H1 (cell line): Measurements from ENCODE around the gene CNPY4. TPM values are rescaled to one million over a fixed set of nuclear protein-coding genes. Genes with fewer than 3 reads are reported as not detected.
A peak's percentile ranks its signal among the peaks of the same experiment; 100 is the strongest.

ENCODE experiments used
- microRNA counts: library from miRNA; unstranded; fragments of <30 nt; microRNA quantifications from one replicate; lab custom pipeline; 2015
- microRNA-seq, 2 experiments: library from miRNA; unstranded; fragments of <30 nt; microRNA quantifications; one replicate each; pipeline versions ENCODE4 to v1.2.0, GENCODE V29; 2016 to 2020; ENCODE audit warnings: borderline microRNAs expressed in 2 of 2, borderline number of aligned reads in 2 of 2, borderline replicate concordance in 1 of 2
- polyA plus RNA-seq, 7 experiments: library from polyadenylated mRNA; depleted of rRNA in 3 of 7; stranded (reverse) in 5 of 7; unstranded in 2 of 7; fragments of >200 nt in 5 of 7; fragments of 200-250 nt in 2 of 7; gene quantifications; 1 replicate in 5 of 7; 2 replicates in 1 of 7; 4 replicates in 1 of 7; pipeline versions ENCODE4 v1.2.1 to v1.2.3, GENCODE V29; 2011 to 2013; ENCODE audit warnings: missing spikeins in 2 of 7, mixed read lengths in 2 of 7
- small RNA-seq: library from polyadenylated mRNA; stranded (forward); fragments of <200 nt; extraction: miRNeasy Mini kit (QIAGEN cat#:217004); gene quantifications from one replicate; pipeline ENCODE3, GENCODE V24; 2013; ENCODE audit not compliant: insufficient read depth
- total RNA-seq: library from RNA; stranded (reverse); fragmentation: NEBNext Ultra II Directional; extraction: Animal tissue kit (Norgen Biotek cat#: 25700); gene quantifications from 2 replicates; pipeline ENCODE4 v1.2.1, GENCODE V29; 2021

The CNPY4 gene
- total and polyA plus RNA-seq, 2 of the 8 experiments (the other 6 are each of a cell fraction or from before 2014, with no cell fraction given) = 10.2 to 15.3 TPM

MicroRNA genes within 50 kb of the gene (microRNA counts, 767-probe panel; counts per million panel counts)
- microRNA hsa-miR-106b-5p (lab: Ali Mortazavi, UCI) = 5,722 counts per million, percentile 95 among the panel's probes with 10 or more counts
- microRNA hsa-miR-25-3p (lab: Ali Mortazavi, UCI) = 10,234 counts per million, percentile 98 among the panel's probes with 10 or more counts
- microRNA hsa-miR-93-5p (lab: Ali Mortazavi, UCI) = 10,507 counts per million, percentile 99 among the panel's probes with 10 or more counts

Small RNAs within 50 kb of the gene (microRNA-seq; reads per million reads assigned to microRNA genes)
- gene MIR106B = 1,350 to 2,598 reads per million in 2 experiments
- 137 to 262 reads per million in 2 experiments for gene MIR25
- 0 reads per million in 2 experiments for gene MIR4658
- gene MIR93 = 2,696 to 3,899 reads per million in 2 experiments

Small RNAs within 50 kb of the gene (small RNA-seq; reads per million reads assigned to genes)
- 2,487 reads per million, percentile 100 among the genes with 10 or more reads in this experiment for gene MIR106B
- 40,370 reads per million, percentile 100 among the genes with 10 or more reads in this experiment for gene MIR25
- 12,692 reads per million, percentile 100 among the genes with 10 or more reads in this experiment for gene MIR93

Other genes with a start within 250 kb of the CNPY4 start
- not detected in 2 replicates for gene OR2AE1, start 242.6 kb upstream of the CNPY4 start, total RNA-seq
- gene OR2AE1, start 242.6 kb upstream of the CNPY4 start, polyA plus RNA-seq (2011; rRNA removed) = not detected in 2 replicates
- gene TRIM4, start 200.1 kb upstream of the CNPY4 start, total RNA-seq = 6.6 and 7.3 TPM in 2 replicates
- gene TRIM4, start 200.1 kb upstream of the CNPY4 start, polyA plus RNA-seq (2011; rRNA removed) = 0.02 and 0.03 TPM in 2 replicates
- 2.5 and 3.0 TPM in 2 replicates for gene GJC3, start 190.0 kb upstream of the CNPY4 start, total RNA-seq
- 1.7 and 2.7 TPM in 2 replicates for gene GJC3, start 190.0 kb upstream of the CNPY4 start, polyA plus RNA-seq (2011; rRNA removed)
- gene AZGP1, start 143.6 kb upstream of the CNPY4 start, total RNA-seq = 0.29 and 0.52 TPM in 2 replicates
- 0.57 and 0.68 TPM in 2 replicates for gene AZGP1, start 143.6 kb upstream of the CNPY4 start, polyA plus RNA-seq (2011; rRNA removed)
- 37.7 and 40.6 TPM in 2 replicates for gene ZKSCAN1, start 104.0 kb upstream of the CNPY4 start, total RNA-seq
- 8.2 and 9.3 TPM in 2 replicates for gene ZKSCAN1, start 104.0 kb upstream of the CNPY4 start, polyA plus RNA-seq (2011; rRNA removed)
- gene ZSCAN21, start 69.9 kb upstream of the CNPY4 start, total RNA-seq = 25.4 and 26.1 TPM in 2 replicates
- gene ZSCAN21, start 69.9 kb upstream of the CNPY4 start, polyA plus RNA-seq (2011; rRNA removed) = 12.7 and 15.4 TPM in 2 replicates
- 49.1 and 50.7 TPM in 2 replicates for gene ZNF3, start 37.9 kb upstream of the CNPY4 start, total RNA-seq
- gene ZNF3, start 37.9 kb upstream of the CNPY4 start, polyA plus RNA-seq (2011; rRNA removed) = 21.3 and 26.9 TPM in 2 replicates
- gene COPS6, start 30.7 kb upstream of the CNPY4 start, total RNA-seq = 127 and 128 TPM in 2 replicates
- gene COPS6, start 30.7 kb upstream of the CNPY4 start, polyA plus RNA-seq (2011; rRNA removed) = 159 and 225 TPM in 2 replicates
- 339 and 344 TPM in 2 replicates for gene MCM7, start 18.2 kb upstream of the CNPY4 start, total RNA-seq
- 313 and 394 TPM in 2 replicates for gene MCM7, start 18.2 kb upstream of the CNPY4 start, polyA plus RNA-seq (2011; rRNA removed)
- gene AP4M1, start 18.0 kb upstream of the CNPY4 start, total RNA-seq = 15.2 and 15.8 TPM in 2 replicates
- 15.9 and 16.6 TPM in 2 replicates for gene AP4M1, start 18.0 kb upstream of the CNPY4 start, polyA plus RNA-seq (2011; rRNA removed)
- gene TAF6, start 276 bp upstream of the CNPY4 start, total RNA-seq = 101 and 109 TPM in 2 replicates
- gene TAF6, start 276 bp upstream of the CNPY4 start, polyA plus RNA-seq (2011; rRNA removed) = 66.7 and 113 TPM in 2 replicates
- 1.7 TPM in 2 replicates for gene MBLAC1, start 7.3 kb downstream of the CNPY4 start, total RNA-seq
- gene MBLAC1, start 7.3 kb downstream of the CNPY4 start, polyA plus RNA-seq (2011; rRNA removed) = 1.00 and 1.2 TPM in 2 replicates
- 153 and 161 TPM in 2 replicates for gene LAMTOR4, start 29.3 kb downstream of the CNPY4 start, total RNA-seq
- 622 and 735 TPM in 2 replicates for gene LAMTOR4, start 29.3 kb downstream of the CNPY4 start, polyA plus RNA-seq (2011; rRNA removed)
- gene TRAPPC14, start 39.1 kb downstream of the CNPY4 start, total RNA-seq = 20.2 and 22.1 TPM in 2 replicates
- 11.9 and 19.6 TPM in 2 replicates for gene TRAPPC14, start 39.1 kb downstream of the CNPY4 start, polyA plus RNA-seq (2011; rRNA removed)
- gene GAL3ST4, start 49.0 kb downstream of the CNPY4 start, total RNA-seq = 5.1 and 5.3 TPM in 2 replicates
- gene GAL3ST4, start 49.0 kb downstream of the CNPY4 start, polyA plus RNA-seq (2011; rRNA removed) = 13.8 and 15.8 TPM in 2 replicates
- gene GPC2, start 57.7 kb downstream of the CNPY4 start, total RNA-seq = 44.8 and 46.8 TPM in 2 replicates
- gene GPC2, start 57.7 kb downstream of the CNPY4 start, polyA plus RNA-seq (2011; rRNA removed) = 25.3 and 47.8 TPM in 2 replicates
- gene STAG3, start 58.3 kb downstream of the CNPY4 start, total RNA-seq = 3.3 and 3.8 TPM in 2 replicates
- 1.3 and 1.9 TPM in 2 replicates for gene STAG3, start 58.3 kb downstream of the CNPY4 start, polyA plus RNA-seq (2011; rRNA removed)
- not detected in 2 replicates for gene PVRIG, start 100.3 kb downstream of the CNPY4 start, total RNA-seq
- gene PVRIG, start 100.3 kb downstream of the CNPY4 start, polyA plus RNA-seq (2011; rRNA removed) = 0.15 TPM in 1 of 2 replicates, not detected in the other
- gene SPDYE3, start 188.1 kb downstream of the CNPY4 start, total RNA-seq = not detected in 2 replicates
- not detected in 2 replicates for gene SPDYE3, start 188.1 kb downstream of the CNPY4 start, polyA plus RNA-seq (2011; rRNA removed)
- 32.2 and 34.4 TPM in 2 replicates for gene PILRB, start 238.5 kb downstream of the CNPY4 start, total RNA-seq
- 49.9 and 66.4 TPM in 2 replicates for gene PILRB, start 238.5 kb downstream of the CNPY4 start, polyA plus RNA-seq (2011; rRNA removed)